Measurements from ENCODE around the gene FAM199X. TPM values are rescaled to one million over a fixed set of nuclear protein-coding genes. Genes with fewer than 3 reads are reported as not detected.

FAM199X gene
- 32.7 TPM for total RNA-seq

DNA sequence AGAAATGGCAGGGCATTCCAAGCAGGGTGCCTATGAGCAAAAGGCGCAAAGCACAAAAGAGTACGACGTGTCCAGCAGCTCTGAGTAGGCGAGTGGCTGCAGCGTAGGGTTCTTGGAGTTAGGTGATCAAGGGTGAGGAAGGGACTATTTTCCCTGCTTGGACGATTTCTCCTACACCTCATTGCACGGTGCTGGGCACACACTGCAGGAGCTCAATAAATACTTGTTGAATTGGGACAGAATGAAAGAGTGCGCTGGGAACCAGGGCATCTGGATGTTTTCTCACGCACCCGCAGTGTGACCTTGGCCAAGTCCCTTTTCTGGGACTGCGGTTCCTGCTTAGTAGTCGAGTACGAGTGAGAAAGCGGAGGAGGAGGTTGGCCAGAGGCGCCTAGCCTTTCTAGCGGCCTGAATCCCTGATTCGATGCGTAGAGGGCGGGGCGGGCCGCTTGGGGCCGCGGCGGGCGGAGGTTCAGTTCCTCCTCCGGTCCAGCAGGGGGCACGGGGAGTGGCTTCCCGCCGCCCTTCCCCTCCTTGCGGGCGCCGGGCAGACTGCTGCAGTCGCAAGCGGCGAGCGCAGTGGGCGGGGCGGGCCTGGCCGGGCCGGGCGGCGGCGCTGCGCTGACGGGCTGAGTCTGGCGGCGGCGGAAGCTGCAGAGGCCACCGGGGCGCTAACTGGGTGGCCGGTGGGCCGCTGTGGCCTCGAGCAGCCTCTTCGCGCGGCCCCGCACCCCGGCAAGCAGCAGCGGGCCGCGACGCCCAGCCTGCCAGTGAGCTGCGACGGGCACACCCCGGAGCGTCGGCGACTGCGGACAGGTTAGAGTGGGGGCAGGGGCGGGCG, at the start of gene FAM199X:
TSS of gene FAM199X (plus strand) at position 560 of the 841 bp plus-strand sequence. CDS start 333 bp downstream, outside the sequence.

DNA sequence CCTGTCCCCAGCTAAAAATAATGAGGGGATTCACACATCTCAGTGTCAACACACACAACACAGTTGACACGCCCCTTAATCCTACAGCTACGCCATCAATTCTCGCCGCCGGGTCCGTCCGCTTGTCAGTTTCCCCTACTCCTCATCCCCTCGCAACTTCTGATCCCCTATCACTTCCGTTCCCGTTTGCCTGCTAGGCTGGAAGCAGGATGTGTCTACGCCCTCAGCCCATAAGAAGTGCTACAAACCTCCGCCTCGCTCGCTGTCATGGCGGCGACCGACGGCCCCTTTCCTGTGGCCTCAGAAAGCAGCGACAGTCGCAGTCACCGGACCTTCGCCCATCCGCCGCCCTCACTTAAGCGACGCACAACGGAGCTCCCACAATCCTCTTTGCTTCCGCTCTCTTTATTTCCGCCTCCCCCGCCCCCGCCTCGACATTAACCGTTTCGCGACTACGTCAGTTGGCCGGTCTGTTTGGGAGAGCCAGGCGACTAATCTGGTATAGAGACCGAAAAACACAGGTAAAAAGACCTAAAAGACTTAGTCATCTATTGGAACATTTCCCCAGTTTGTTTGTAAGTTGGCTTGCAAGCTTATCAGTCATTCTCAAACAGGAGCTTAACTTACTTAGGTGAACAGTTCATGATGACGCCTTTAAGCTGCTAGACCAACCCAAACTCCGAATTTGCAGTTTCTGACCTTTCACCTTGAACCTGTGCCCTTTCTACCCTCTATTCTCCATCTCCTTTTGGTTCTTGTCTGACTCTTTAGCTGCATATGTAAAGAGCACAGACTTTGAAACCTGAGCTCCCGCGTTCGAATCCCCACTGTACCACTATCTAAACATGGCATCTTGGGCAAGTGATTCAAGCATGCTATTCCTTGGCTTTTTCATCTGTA, 9.4 kb upstream of the FAM199X start, which contains the start of gene SLC25A53:
TSS of gene SLC25A53 (minus strand) at position 380 of the 900 bp plus-strand sequence. CDS start 51,752 bp downstream, outside the sequence.

Other genes starting within 250 kb of the FAM199X start
- gene TMSB15B, start 203.8 kb upstream of the FAM199X start, total RNA-seq = 11.7 TPM
- not detected for gene H2BW1, start 152.7 kb upstream of the FAM199X start, total RNA-seq
- gene H2BW2, start 126.5 kb upstream of the FAM199X start, total RNA-seq = not detected
- gene TMSB15C, start 90.2 kb upstream of the FAM199X start, total RNA-seq = 7.9 TPM
- gene ZCCHC18, start 53.9 kb upstream of the FAM199X start, total RNA-seq = 2.5 TPM
- 16.2 TPM for gene SLC25A53, start 9.4 kb upstream of the FAM199X start, total RNA-seq
- not detected for gene ESX1, start 88.5 kb downstream of the FAM199X start, total RNA-seq

Data from metanephros (tissue), 1 donor.